GM18517 (cell line): ENCODE data around the gene SLC10A7.
A peak's percentile ranks its signal among the peaks of the same experiment; 100 is the strongest.

Experiments used
- ATAC-seq: cut with Tn5 transposase; IDR thresholded peaks from one replicate; pipeline ENCODE4 v1.9.1; 2021; ENCODE audit warnings: mild to moderate bottlenecking, moderate library complexity; ENCODE audit not compliant: unreplicated experiment

Gene SLC10A7

GRCh38 chr4:146521541-146522097 lies at the start of gene SLC10A7:
Gene SLC10A7, minus strand, starts transcription at chr4:146521940. Its CDS starts 223 bp downstream, at chr4:146521717.
- peak; percentile 74 for ATAC-seq

GRCh38 chr4:146567396-146567795 lies 45.7 kb upstream of the SLC10A7 start:
- no peak for ATAC-seq

- no peak for ATAC-seq
Observed at GRCh38 chr4:146564492-146564891, 42.8 kb upstream of the SLC10A7 start.

- no peak for ATAC-seq
Observed at GRCh38 chr4:146550161-146550560, 28.4 kb upstream of the SLC10A7 start.

GRCh38 chr4:146548443-146548842 lies 26.7 kb upstream of the SLC10A7 start:
- no peak for ATAC-seq

GRCh38 chr4:146545102-146545501 lies 23.4 kb upstream of the SLC10A7 start:
- peak; percentile 69 for ATAC-seq

- no peak for ATAC-seq
Observed at GRCh38 chr4:146534178-146534577, 12.4 kb upstream of the SLC10A7 start.

- ATAC-seq = no peak
Observed at GRCh38 chr4:146525754-146526153, 4.0 kb upstream of the SLC10A7 start.

- no peak for ATAC-seq
Observed at GRCh38 chr4:146524663-146525062, 2.9 kb upstream of the SLC10A7 start.

GRCh38 chr4:146522869-146523205 lies 1.1 kb upstream of the SLC10A7 start:
- ATAC-seq = peak; percentile 28

GRCh38 chr4:146522098-146522868 lies 543 bp upstream of the SLC10A7 start:
- peak; percentile 57 for ATAC-seq

- ATAC-seq = peak; percentile 51
Observed at GRCh38 chr4:146520896-146521540, 722 bp downstream of the SLC10A7 start.

- no peak for ATAC-seq
Observed at GRCh38 chr4:146514651-146515357, 6.9 kb downstream of the SLC10A7 start.

- no peak for ATAC-seq
Observed at GRCh38 chr4:146513548-146513947, 8.2 kb downstream of the SLC10A7 start.

- ATAC-seq = no peak
Observed at GRCh38 chr4:146511381-146511780, 10.4 kb downstream of the SLC10A7 start.

GRCh38 chr4:146510942-146511341 lies 10.8 kb downstream of the SLC10A7 start:
- no peak for ATAC-seq

- no peak for ATAC-seq
Observed at GRCh38 chr4:146508229-146508939, 13.4 kb downstream of the SLC10A7 start.

- no peak for ATAC-seq
Observed at GRCh38 chr4:146507632-146508031, 14.1 kb downstream of the SLC10A7 start.

- ATAC-seq = no peak
Observed at GRCh38 chr4:146506272-146506671, 15.5 kb downstream of the SLC10A7 start.

GRCh38 chr4:146500216-146500615 lies 21.5 kb downstream of the SLC10A7 start:
- no peak for ATAC-seq

- no peak for ATAC-seq
Observed at GRCh38 chr4:146498291-146498690, 23.4 kb downstream of the SLC10A7 start.
